GDM1 (cell line): Measurements from ENCODE around the gene WLS.

ENCODE experiments used
- DNase-seq: peaks from one replicate; lab custom pipeline; 2025; lab: John Stamatoyannopoulos, UW

WLS gene

GRCh38 chr1:68132426-68133130, 99.7 kb downstream of the WLS start:
- no peak for DNase-seq

- no peak for DNase-seq
Observed at GRCh38 chr1:68131261-68131660, 101.1 kb downstream of the WLS start.

GRCh38 chr1:68129536-68130250, 102.6 kb downstream of the WLS start:
- no peak for DNase-seq

- DNase-seq = no peak
Observed at GRCh38 chr1:68128820-68129219, 103.5 kb downstream of the WLS start.

GRCh38 chr1:68128157-68128556, 104.2 kb downstream of the WLS start:
- DNase-seq = no peak

GRCh38 chr1:68121536-68121935, 110.8 kb downstream of the WLS start:
- no peak for DNase-seq

GRCh38 chr1:68120136-68120791, 112.1 kb downstream of the WLS start:
- peak; percentile 8 for DNase-seq

GRCh38 chr1:68119445-68119844, 112.9 kb downstream of the WLS start:
- no peak for DNase-seq

GRCh38 chr1:68117416-68117815, 114.9 kb downstream of the WLS start:
- DNase-seq = no peak

GRCh38 chr1:68116643-68117235, 115.6 kb downstream of the WLS start:
- no peak for DNase-seq

- no peak for DNase-seq
Observed at GRCh38 chr1:68115308-68115707, 117.0 kb downstream of the WLS start.

GRCh38 chr1:68113966-68114365, 118.4 kb downstream of the WLS start:
- no peak for DNase-seq

- no peak for DNase-seq
Observed at GRCh38 chr1:68112835-68113243, 119.5 kb downstream of the WLS start.

- DNase-seq = no peak
Observed at GRCh38 chr1:68111519-68112436, 120.5 kb downstream of the WLS start.

- DNase-seq = no peak
Observed at GRCh38 chr1:68107771-68108170, 124.6 kb downstream of the WLS start.

- no peak for DNase-seq
Observed at GRCh38 chr1:68103884-68104554, 128.3 kb downstream of the WLS start.

GRCh38 chr1:68103011-68103545, 129.2 kb downstream of the WLS start:
- DNase-seq = no peak

GRCh38 chr1:68101829-68102228, 130.5 kb downstream of the WLS start:
- DNase-seq = no peak

GRCh38 chr1:68100571-68100970, 131.8 kb downstream of the WLS start:
- no peak for DNase-seq

GRCh38 chr1:68093737-68094136, 138.6 kb downstream of the WLS start:
- DNase-seq = no peak

- DNase-seq = no peak
Observed at GRCh38 chr1:68087184-68087583, 145.1 kb downstream of the WLS start.
